ENCODE data around the gene VAX1.
"Not testable (repeated sequence)": the region's sequence is repeated elsewhere in the genome, so short reads cannot be mapped to it uniquely, and the experiment has no call there.

Gene VAX1

GRCh38 chr10:117133273-117134055 lies 4.6 kb downstream of the VAX1 start:
- Histone ChIP-seq H3K36me3 (ENCODE audit: control insufficient read depth, insufficient read depth, low read length) (no peaks in the 10 kb centered on the region), H3K4me3 (ENCODE audit: extremely low read depth, insufficient read depth, low read length, poor library complexity, severe bottlenecking) (peak overlapping the region; percentile 21), H3K27ac (ENCODE audit: low read depth, low read length, severe bottlenecking) (no peak overlapping the region), H3K4me1 (ENCODE audit: control insufficient read depth, insufficient read depth, low read length, poor library complexity, severe bottlenecking) (peaks cover 36% of the 10 kb centered on the region), H3K9me3 (ENCODE audit: control insufficient read depth, low read length) (no peaks in the 10 kb centered on the region)
- 2% methylated on average over 22 to 25 of the region's 30 CpGs for WGBS, 2 experiments (ENCODE audit: insufficient coverage in 2 of 2)

GRCh38 chr10:117132751-117133231 lies 5.3 kb downstream of the VAX1 start:
- H3K4me1 ChIP-seq (ENCODE audit: control insufficient read depth, insufficient read depth, low read length, poor library complexity, severe bottlenecking): peaks cover 35% of the 10 kb centered on the region
- peak overlapping the region; percentile 21 for H3K4me3 ChIP-seq (ENCODE audit: extremely low read depth, insufficient read depth, low read length, poor library complexity, severe bottlenecking)
- H3K36me3 ChIP-seq (ENCODE audit: control insufficient read depth, insufficient read depth, low read length): no peaks in the 10 kb centered on the region
- WGBS, 2 experiments (ENCODE audit: insufficient coverage in 2 of 2): 1% methylated on average over 17 to 19 of the region's 27 CpGs
- no peak overlapping the region for H3K27ac ChIP-seq (ENCODE audit: low read depth, low read length, severe bottlenecking)
- H3K9me3 ChIP-seq (ENCODE audit: control insufficient read depth, low read length): no peaks in the 10 kb centered on the region

- H3K4me1 ChIP-seq (ENCODE audit: control insufficient read depth, insufficient read depth, low read length, poor library complexity, severe bottlenecking): peaks cover 34% of the 10 kb centered on the region
- no peaks in the 10 kb centered on the region for H3K9me3 ChIP-seq (ENCODE audit: control insufficient read depth, low read length)
- H3K4me3 ChIP-seq (ENCODE audit: extremely low read depth, insufficient read depth, low read length, poor library complexity, severe bottlenecking): peak overlapping the region; percentile 17
- WGBS, 2 experiments (ENCODE audit: insufficient coverage in 2 of 2): 1 to 2% methylated on average over 35 to 38 of the region's 47 CpGs
- H3K27ac ChIP-seq (ENCODE audit: low read depth, low read length, severe bottlenecking): no peak overlapping the region
- no peaks in the 10 kb centered on the region for H3K36me3 ChIP-seq (ENCODE audit: control insufficient read depth, insufficient read depth, low read length)
Observed at GRCh38 chr10:117131376-117132327, 6.4 kb downstream of the VAX1 start.

- H3K27ac ChIP-seq (ENCODE audit: low read depth, low read length, severe bottlenecking): no peak overlapping the region
- no peaks in the 10 kb centered on the region for H3K36me3 ChIP-seq (ENCODE audit: control insufficient read depth, insufficient read depth, low read length)
- H3K4me3 ChIP-seq (ENCODE audit: extremely low read depth, insufficient read depth, low read length, poor library complexity, severe bottlenecking): peak overlapping the region; percentile 17
- peaks cover 32% of the 10 kb centered on the region for H3K4me1 ChIP-seq (ENCODE audit: control insufficient read depth, insufficient read depth, low read length, poor library complexity, severe bottlenecking)
- no peaks in the 10 kb centered on the region for H3K9me3 ChIP-seq (ENCODE audit: control insufficient read depth, low read length)
- 11 to 15% methylated on average over 7 to 8 of the region's 8 CpGs for WGBS, 2 experiments (ENCODE audit: insufficient coverage in 2 of 2)
Observed at GRCh38 chr10:117130862-117131375, 7.2 kb downstream of the VAX1 start.

GRCh38 chr10:117130346-117130745 lies 7.7 kb downstream of the VAX1 start:
- H3K4me1 ChIP-seq (ENCODE audit: control insufficient read depth, insufficient read depth, low read length, poor library complexity, severe bottlenecking): peaks cover 31% of the 10 kb centered on the region
- 38 to 65% methylated on average over 2 of the region's 2 CpGs for WGBS, 2 experiments (ENCODE audit: insufficient coverage in 2 of 2)
- H3K4me3 ChIP-seq (ENCODE audit: extremely low read depth, insufficient read depth, low read length, poor library complexity, severe bottlenecking): no peak overlapping the region
- no peaks in the 10 kb centered on the region for H3K9me3 ChIP-seq (ENCODE audit: control insufficient read depth, low read length)
- H3K27ac ChIP-seq (ENCODE audit: low read depth, low read length, severe bottlenecking): no peak overlapping the region
- no peaks in the 10 kb centered on the region for H3K36me3 ChIP-seq (ENCODE audit: control insufficient read depth, insufficient read depth, low read length)

GRCh38 chr10:117126645-117127044 lies 11.4 kb downstream of the VAX1 start:
- 96 to 97% methylated on average over 11 of the region's 23 CpGs for WGBS, 2 experiments (ENCODE audit: insufficient coverage in 2 of 2)
- not testable (repeated sequence) for H3K27ac ChIP-seq (ENCODE audit: low read depth, low read length, severe bottlenecking); H3K9me3 ChIP-seq (ENCODE audit: control insufficient read depth, low read length); H3K36me3 ChIP-seq (ENCODE audit: control insufficient read depth, insufficient read depth, low read length); H3K4me3 ChIP-seq (ENCODE audit: extremely low read depth, insufficient read depth, low read length, poor library complexity, severe bottlenecking); H3K4me1 ChIP-seq (ENCODE audit: control insufficient read depth, insufficient read depth, low read length, poor library complexity, severe bottlenecking)

GRCh38 chr10:117126034-117126433 lies 12.0 kb downstream of the VAX1 start:
- WGBS, 2 experiments (ENCODE audit: insufficient coverage in 2 of 2): 88 to 89% methylated on average over 21 to 26 of the region's 26 CpGs
- H3K4me1 ChIP-seq (ENCODE audit: control insufficient read depth, insufficient read depth, low read length, poor library complexity, severe bottlenecking): no peaks in the 10 kb centered on the region
- H3K36me3 ChIP-seq (ENCODE audit: control insufficient read depth, insufficient read depth, low read length): no peaks in the 10 kb centered on the region
- no peak overlapping the region for H3K27ac ChIP-seq (ENCODE audit: low read depth, low read length, severe bottlenecking)
- no peaks in the 10 kb centered on the region for H3K9me3 ChIP-seq (ENCODE audit: control insufficient read depth, low read length)
- no peak overlapping the region for H3K4me3 ChIP-seq (ENCODE audit: extremely low read depth, insufficient read depth, low read length, poor library complexity, severe bottlenecking)

- no CpG with 5 or more reads among the region's 1 CpG for WGBS, 2 experiments (ENCODE audit: insufficient coverage in 2 of 2)
- H3K4me3 ChIP-seq (ENCODE audit: extremely low read depth, insufficient read depth, low read length, poor library complexity, severe bottlenecking): no peak overlapping the region
Observed at GRCh38 chr10:117112220-117112619, 25.9 kb downstream of the VAX1 start.

GRCh38 chr10:117107238-117107637 lies 30.8 kb downstream of the VAX1 start:
- H3K27ac ChIP-seq (ENCODE audit: low read depth, low read length, severe bottlenecking): no peak overlapping the region
- no peaks in the 10 kb centered on the region for H3K4me1 ChIP-seq (ENCODE audit: control insufficient read depth, insufficient read depth, low read length, poor library complexity, severe bottlenecking)
- H3K36me3 ChIP-seq (ENCODE audit: control insufficient read depth, insufficient read depth, low read length): no peaks in the 10 kb centered on the region
- H3K9me3 ChIP-seq (ENCODE audit: control insufficient read depth, low read length): no peaks in the 10 kb centered on the region
- WGBS, 2 experiments (ENCODE audit: insufficient coverage in 2 of 2): 75% methylated on average over 4 of the region's 4 CpGs; no CpG with 5 or more reads in 1 of the 2 experiments
- H3K4me3 ChIP-seq (ENCODE audit: extremely low read depth, insufficient read depth, low read length, poor library complexity, severe bottlenecking): no peak overlapping the region

More at GRCh38 chr10:117112220-117112619, 25.9 kb downstream of the VAX1 start:
- Histone ChIP-seq H3K27ac (ENCODE audit: low read depth, low read length, severe bottlenecking) (no peak overlapping the region), H3K36me3 (ENCODE audit: control insufficient read depth, insufficient read depth, low read length) (no peaks in the 10 kb centered on the region), H3K4me1 (ENCODE audit: control insufficient read depth, insufficient read depth, low read length, poor library complexity, severe bottlenecking) (no peaks in the 10 kb centered on the region), H3K9me3 (ENCODE audit: control insufficient read depth, low read length) (no peaks in the 10 kb centered on the region)

GRCh38 chr10:117096599-117097201 lies 41.4 kb downstream of the VAX1 start:
- H3K27ac ChIP-seq (ENCODE audit: low read depth, low read length, severe bottlenecking): no peak overlapping the region

More at GRCh38 chr10:117096599-117097201, 41.4 kb downstream of the VAX1 start:
- Histone ChIP-seq H3K4me3 (ENCODE audit: extremely low read depth, insufficient read depth, low read length, poor library complexity, severe bottlenecking) (no peak overlapping the region), H3K36me3 (ENCODE audit: control insufficient read depth, insufficient read depth, low read length) (no peaks in the 10 kb centered on the region), H3K4me1 (ENCODE audit: control insufficient read depth, insufficient read depth, low read length, poor library complexity, severe bottlenecking) (no peaks in the 10 kb centered on the region), H3K9me3 (ENCODE audit: control insufficient read depth, low read length) (no peaks in the 10 kb centered on the region)
- WGBS, 2 experiments (ENCODE audit: insufficient coverage in 2 of 2): 80% methylated on average over 1 of the region's 9 CpGs; no CpG with 5 or more reads in 1 of the 2 experiments

Measured in mesodermal cell (in vitro differentiated cells).